Measurements from ENCODE around the gene SLC22A12. TPM values are rescaled to one million over a fixed set of nuclear protein-coding genes. Genes with fewer than 3 reads are reported as not detected.

Gene SLC22A12
- total and polyA plus RNA-seq, 2 of the 8 experiments (the other 6 are each of a cell fraction or from before 2014, with no cell fraction given): not detected

DNA sequence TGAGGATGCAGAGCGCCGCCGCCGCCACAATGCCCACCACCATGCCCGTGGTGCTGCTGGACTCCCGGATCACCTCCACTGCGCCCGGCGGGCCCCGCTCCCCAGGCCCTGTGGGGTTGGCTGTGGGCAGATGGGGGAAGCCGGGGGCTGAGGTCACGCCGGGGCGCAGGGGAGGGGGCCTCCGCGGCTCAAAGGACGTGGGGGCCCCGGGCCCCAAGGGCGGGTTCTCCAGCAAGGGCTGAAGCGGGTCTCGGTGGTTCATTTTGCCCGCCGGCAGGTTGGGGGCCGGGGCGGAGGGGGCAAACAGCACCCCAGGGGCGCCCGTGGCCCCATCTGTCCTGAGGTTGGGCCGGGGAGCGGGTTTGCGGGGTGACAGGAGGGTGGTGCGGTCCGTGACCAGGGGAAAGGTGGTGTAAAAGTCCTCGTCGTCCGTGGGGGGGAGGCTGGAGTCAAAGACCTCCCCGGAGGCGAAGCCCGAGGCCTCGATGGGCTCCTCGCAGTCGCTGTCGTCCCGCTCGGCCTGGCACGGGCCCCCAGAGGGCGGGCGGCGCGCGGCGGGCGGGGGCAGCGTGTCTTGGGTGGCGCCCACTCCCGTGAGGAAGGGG is 16.5 kb downstream of the SLC22A12 start:
- Histone ChIP-seq H4K5ac (ENCODE audit: insufficient read length, low read depth, low read length) (no peak overlapping the region), H3K36me3 (ENCODE audit: control insufficient read depth in 2 of 4, insufficient read depth in 4 of 4, low read length in 3 of 4) (no peaks in the 10 kb centered on the region), H2BK5ac (ENCODE audit: low read depth, low read length) (no peak overlapping the region), H2AFZ (ENCODE audit: low read length) (no peak overlapping the region), H3K4me1 (replicated peaks in 1 of 4; ENCODE audit: control insufficient read depth in 3 of 4, insufficient read depth in 4 of 4, low read length in 3 of 4) (peaks cover 0 to 6% (median 0%) of the 10 kb centered on the region in 4 experiments; a peak in 1 of 7 replicates), H2BK20ac (ENCODE audit: low read length) (no peak overlapping the region), H2BK12ac (ENCODE audit: low read depth, low read length) (no peak overlapping the region), H3K4me2 (ENCODE audit: insufficient read depth in 1 of 2, low read depth in 2 of 2, low read length in 2 of 2) (no peak overlapping the region), H2BK120ac (replicated peaks; ENCODE audit: low read depth, low read length) (no peak overlapping the region), H3K79me1 (ENCODE audit: low read depth, low read length) (no peaks in the 10 kb centered on the region), H3K56ac (replicated peaks; ENCODE audit: insufficient read length, low read depth, low read length) (no peak overlapping the region), H4K20me1 (replicated peaks in 1 of 2; ENCODE audit: control insufficient read depth in 1 of 2, insufficient read depth in 2 of 2, low read length in 2 of 2) (no peaks in the 10 kb centered on the region), H2BK15ac (ENCODE audit: low read length) (no peak overlapping the region), H3K9ac (replicated peaks in 1 of 4; ENCODE audit: extremely low read depth in 1 of 4, low read depth in 3 of 4, low read length in 3 of 4) (no peak overlapping the region), H3K79me2 (ENCODE audit: control insufficient read depth in 1 of 2, insufficient read depth in 2 of 2, low read length in 2 of 2) (no peaks in the 10 kb centered on the region), H3K27ac (ENCODE audit: low read depth, low read length) (no peak overlapping the region), H3K23ac (ENCODE audit: insufficient read length) (no peak overlapping the region), H4K91ac (replicated peaks; ENCODE audit: insufficient read length, low read length) (no peak overlapping the region), H3K4me3 (ENCODE audit: extremely low read depth in 1 of 4, insufficient read depth in 2 of 4, low read depth in 3 of 4, low read length in 4 of 4) (no peak overlapping the region), H2AK5ac (ENCODE audit: low read depth, low read length) (no peak overlapping the region), H3K4ac (replicated peaks; ENCODE audit: insufficient read length, low read depth, low read length) (no peak overlapping the region), H3K18ac (ENCODE audit: extremely low read depth, low read length) (no peak overlapping the region), H3K27me3 (replicated peaks in 1 of 4; ENCODE audit: control insufficient read depth in 3 of 4, extremely low read depth in 1 of 4, insufficient read depth in 3 of 4, low read length in 3 of 4) (no peaks in the 10 kb centered on the region), H4K8ac (ENCODE audit: extremely low read depth, insufficient read depth, low read length) (no peak overlapping the region), H3K14ac (ENCODE audit: insufficient read length) (no peak overlapping the region), H3K9me3 (ENCODE audit: insufficient read depth in 2 of 2, low read depth in 1 of 2, low read length in 1 of 2) (no peaks in the 10 kb centered on the region), H3K23me2 (ENCODE audit: low read depth, low read length) (no peaks in the 10 kb centered on the region)
- FAIRE-seq (no peak), DNase-seq (ENCODE audit: low read depth in 1 of 2, low spot score in 2 of 2) (no peak)
- CTCF ChIA-PET (ENCODE audit: partially characterized antibody): interaction anchor here (1.0 kb wide), 1 partner anchor 9 kb away, joined by 4 read pairs; no protein-coding TSS in a partner anchor
- 89% methylated on average over 7 of the region's 55 CpGs; no CpG with 5 or more reads in 1 of the 2 experiments for WGBS, 2 experiments (ENCODE audit: extremely low coverage in 1 of 2, insufficient coverage in 1 of 2, insufficient read length in 1 of 2, insufficient replicate concordance in 2 of 2, low coverage in 1 of 2, low lambda C conversion rate in 2 of 2, missing lambda C conversion rate in 1 of 2)
- no peak for TF ChIP-seq EZH2 (IDR thresholded peaks at IDR 0.05; ENCODE audit: low read depth, low read length, severe bottlenecking)
- POLR2A ChIA-PET (ENCODE audit: partially characterized antibody): no interaction called here

Measured in H1 (cell line).